ENCODE results near the gene MED14. TPM values are rescaled to one million over a fixed set of nuclear protein-coding genes. Genes with fewer than 3 reads are reported as not detected.

Gene MED14
- total RNA-seq, 2 donors from 2014 or later = 16.1 to 22.1 TPM

- H3K36me3 ChIP-seq = no peaks in the 10 kb centered on the region
- no peaks in the 10 kb centered on the region for H3K27me3 ChIP-seq
- no peak overlapping the region for H3K27ac ChIP-seq
- H3K9me3 ChIP-seq = no peaks in the 10 kb centered on the region
- no peak for DNase-seq (ENCODE audit: low spot score)
- no peak for TF ChIP-seq CTCF (IDR thresholded peaks at IDR 0.05)
- H3K4me1 ChIP-seq = no peaks in the 10 kb centered on the region
- H3K4me3 ChIP-seq = no peak overlapping the region
These were observed 43.7 kb upstream of the MED14 start for GRCh38 chrX:40778861-40779575.

GRCh38 chrX:40773809-40774208 is 38.5 kb upstream of the MED14 start:
- H3K9me3 ChIP-seq = no peaks in the 10 kb centered on the region
- no peaks in the 10 kb centered on the region for H3K27me3 ChIP-seq
- no peaks in the 10 kb centered on the region for H3K36me3 ChIP-seq
- no peak overlapping the region for H3K4me3 ChIP-seq
- no peak overlapping the region for H3K27ac ChIP-seq
- DNase-seq (ENCODE audit: low spot score) = no peak
- no peak for TF ChIP-seq CTCF (IDR thresholded peaks at IDR 0.05)
- no peaks in the 10 kb centered on the region for H3K4me1 ChIP-seq

- Histone ChIP-seq H3K4me1 (no peaks in the 10 kb centered on the region), H3K4me3 (no peak overlapping the region), H3K27me3 (no peaks in the 10 kb centered on the region), H3K27ac (no peak overlapping the region), H3K36me3 (no peaks in the 10 kb centered on the region), H3K9me3 (no peaks in the 10 kb centered on the region)
- TF ChIP-seq CTCF (IDR thresholded peaks at IDR 0.05) = no peak
- no peak for DNase-seq (ENCODE audit: low spot score)
These were observed 37.8 kb upstream of the MED14 start for GRCh38 chrX:40773188-40773587.

GRCh38 chrX:40772290-40772689 is 36.9 kb upstream of the MED14 start:
- no peaks in the 10 kb centered on the region for H3K4me1 ChIP-seq
- DNase-seq (ENCODE audit: low spot score) = no peak
- H3K27me3 ChIP-seq = no peaks in the 10 kb centered on the region
- no peaks in the 10 kb centered on the region for H3K36me3 ChIP-seq
- H3K4me3 ChIP-seq = no peak overlapping the region
- no peak overlapping the region for H3K27ac ChIP-seq
- H3K9me3 ChIP-seq = no peaks in the 10 kb centered on the region
- TF ChIP-seq CTCF (IDR thresholded peaks at IDR 0.05) = no peak

GRCh38 chrX:40761762-40762161 is 26.4 kb upstream of the MED14 start:
- H3K4me1 ChIP-seq = no peaks in the 10 kb centered on the region
- H3K4me3 ChIP-seq = no peak overlapping the region
- H3K27ac ChIP-seq = no peak overlapping the region
- no peak for DNase-seq (ENCODE audit: low spot score)
- H3K36me3 ChIP-seq = no peaks in the 10 kb centered on the region
- no peaks in the 10 kb centered on the region for H3K9me3 ChIP-seq
- TF ChIP-seq CTCF (IDR thresholded peaks at IDR 0.05) = no peak
- H3K27me3 ChIP-seq = no peaks in the 10 kb centered on the region

GRCh38 chrX:40759374-40759773 is 24.0 kb upstream of the MED14 start:
- no peak for DNase-seq (ENCODE audit: low spot score)
- H3K4me3 ChIP-seq = no peak overlapping the region
- no peaks in the 10 kb centered on the region for H3K36me3 ChIP-seq
- no peak overlapping the region for H3K27ac ChIP-seq
- no peak for TF ChIP-seq CTCF (IDR thresholded peaks at IDR 0.05)
- no peaks in the 10 kb centered on the region for H3K27me3 ChIP-seq
- no peaks in the 10 kb centered on the region for H3K9me3 ChIP-seq
- H3K4me1 ChIP-seq = peaks cover 0 to 16% of the 10 kb centered on the region in 2 donors
